ENCODE data around the gene ABCA13.

- no peak for TF ChIP-seq YY1 (IDR thresholded peaks at IDR 0.05; ENCODE audit: low read depth)
- no peak for TF ChIP-seq CEBPB (IDR thresholded peaks at IDR 0.05)
Measured at GRCh38 chr7:48511080-48511479, 339.8 kb downstream of the ABCA13 start.

Data from Ishikawa (cell line).